GOT3 (cell line): ENCODE measurements around the gene PRB3.

Experiments
- DNase-seq: peaks from one replicate; lab custom pipeline; 2025; ENCODE audit warnings: mixed read lengths; lab: John Stamatoyannopoulos, UW

PRB3 gene

DNA sequence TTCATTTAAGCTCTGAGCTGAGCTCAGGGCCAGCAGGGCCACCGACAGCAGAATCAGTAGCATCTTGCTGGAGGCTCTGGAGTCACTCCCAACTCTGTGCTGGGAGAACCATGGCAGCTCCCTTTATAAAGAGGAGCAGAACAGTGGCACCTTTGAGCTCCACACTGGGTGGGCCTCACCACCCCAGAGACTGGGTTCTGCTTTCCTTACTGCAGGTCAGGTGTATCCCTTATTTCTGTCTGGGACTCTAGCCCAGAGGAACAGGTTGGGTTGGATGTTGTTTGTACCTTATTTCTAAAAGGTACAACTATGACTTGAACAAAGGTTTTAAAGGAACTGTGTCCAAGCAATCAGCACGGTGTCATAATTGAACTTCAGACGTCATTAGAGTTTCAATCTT is at the start of gene PRB3:
Gene PRB3, minus strand, starts transcription at position 101 of the 400 bp plus-strand sequence. Its CDS starts 38 bp downstream, at position 63.
- DNase-seq: no peak

DNA sequence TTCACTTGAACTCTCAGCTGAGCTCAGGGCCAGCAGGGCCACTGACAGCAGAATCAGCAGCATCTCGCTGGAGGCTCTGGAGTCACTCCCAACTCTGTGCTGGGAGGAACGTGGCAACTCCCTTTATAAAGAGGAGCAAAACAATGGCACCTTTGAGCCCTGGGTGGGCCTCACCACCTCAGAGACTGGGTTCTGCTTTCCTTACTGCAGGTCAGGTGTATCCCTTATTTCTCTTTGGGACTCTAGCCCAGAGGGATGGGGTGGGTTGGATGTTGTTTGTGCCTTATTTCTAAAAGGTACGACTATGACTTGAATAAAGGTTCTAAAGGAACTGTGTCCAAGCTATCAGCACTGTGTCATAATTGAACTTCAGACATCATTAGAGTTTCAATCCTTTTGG is 40.8 kb upstream of the PRB3 start, which contains the start of gene PRB4:
Gene PRB4, minus strand, starts transcription at position 101 of the 400 bp plus-strand sequence. Its CDS starts 38 bp downstream, at position 63.
- DNase-seq: no peak

DNA sequence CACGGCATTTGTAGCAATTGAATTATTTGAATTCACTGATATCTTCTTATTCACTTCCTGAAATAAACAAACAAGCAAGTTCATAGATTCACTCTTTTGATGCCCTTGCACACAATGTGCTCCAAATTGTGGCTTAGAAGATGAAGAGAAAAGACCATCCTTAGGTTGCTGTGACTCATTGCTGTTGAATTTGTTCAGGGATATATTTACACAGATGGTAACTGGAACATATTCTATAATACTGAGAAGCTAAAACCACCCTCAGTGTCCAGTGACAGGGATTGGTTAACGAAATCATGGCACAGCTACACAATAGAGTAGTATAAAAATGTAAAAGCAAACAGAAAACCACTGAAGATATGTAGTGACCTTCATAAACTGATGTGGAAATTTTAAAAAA is 37.6 kb upstream of the PRB3 start:
- DNase-seq: no peak

DNA sequence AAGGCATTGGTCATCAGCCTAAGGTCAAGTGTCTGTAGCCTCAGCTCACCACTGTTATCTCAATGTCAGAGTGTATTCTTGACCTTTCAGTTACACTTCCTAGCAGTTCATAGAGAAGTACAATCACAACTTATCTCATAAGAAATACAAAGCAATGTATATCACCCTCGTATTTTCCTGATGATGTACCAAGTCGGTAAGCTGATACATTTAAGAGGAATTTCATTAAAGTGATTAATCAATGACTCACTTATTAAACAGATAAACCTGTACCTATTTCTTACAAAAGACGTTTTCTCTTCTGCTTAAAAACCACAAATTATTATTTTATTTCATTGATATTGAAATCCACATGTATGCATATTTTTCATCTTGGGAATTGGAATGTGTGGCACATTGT is 3.9 kb upstream of the PRB3 start:
- DNase-seq: no peak

DNA sequence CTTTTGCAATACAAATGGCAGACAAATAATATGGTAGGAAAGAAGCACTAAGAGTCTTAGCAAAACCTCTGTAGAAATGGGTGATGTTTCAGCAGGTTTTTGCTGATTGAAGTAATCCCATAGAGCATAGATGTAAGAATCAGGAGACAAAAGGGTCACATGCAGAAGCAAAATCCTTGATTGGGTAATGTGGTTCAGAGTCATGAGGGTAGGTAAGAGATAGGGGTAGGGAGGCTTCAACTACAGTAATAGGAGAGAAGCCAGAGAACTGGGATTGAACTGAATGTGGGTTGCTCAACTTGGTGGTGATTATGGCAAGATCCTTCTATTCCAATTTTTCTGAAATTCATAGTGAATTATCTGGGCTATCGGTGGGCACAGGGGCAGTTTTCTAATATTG is 5.0 kb downstream of the PRB3 start:
- DNase-seq: no peak

DNA sequence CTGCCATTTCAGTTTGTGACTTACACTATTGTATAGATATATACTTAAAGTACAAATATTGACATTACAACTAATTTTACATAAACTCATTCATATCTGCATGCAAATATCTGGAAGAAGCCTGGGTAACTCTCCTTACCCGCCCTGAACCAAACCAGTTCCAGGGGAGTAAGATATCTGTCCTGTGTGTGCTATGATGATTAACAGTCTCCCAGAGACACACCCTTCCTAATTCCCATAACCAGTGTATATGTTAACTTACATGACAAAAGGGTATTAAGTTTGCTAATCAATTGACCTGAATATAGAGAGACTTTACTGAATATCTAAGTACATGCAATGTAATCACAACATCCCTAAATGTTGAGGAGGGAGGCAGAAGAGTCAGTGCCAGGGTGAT is 23.0 kb downstream of the PRB3 start:
- no peak for DNase-seq

DNA sequence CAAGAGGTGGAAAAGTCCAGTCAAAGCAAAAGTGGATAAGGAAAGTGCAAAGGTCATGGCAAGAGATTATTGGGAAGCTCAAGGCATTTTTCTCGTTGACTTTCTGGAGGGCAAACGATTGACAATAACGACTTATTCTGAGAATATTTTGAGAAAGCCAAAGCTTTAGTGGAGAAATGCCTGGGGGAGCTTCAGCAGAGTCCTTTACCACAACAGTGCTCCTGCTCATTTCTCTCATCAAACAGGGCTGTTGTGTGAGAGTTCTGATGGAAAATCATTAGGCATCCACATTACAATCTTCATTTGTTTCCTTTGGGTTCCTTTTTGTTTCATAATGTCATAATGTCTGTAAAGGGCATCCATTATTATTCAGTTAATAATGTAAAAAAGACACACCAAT is 26.9 kb downstream of the PRB3 start:
- DNase-seq: no peak

DNA sequence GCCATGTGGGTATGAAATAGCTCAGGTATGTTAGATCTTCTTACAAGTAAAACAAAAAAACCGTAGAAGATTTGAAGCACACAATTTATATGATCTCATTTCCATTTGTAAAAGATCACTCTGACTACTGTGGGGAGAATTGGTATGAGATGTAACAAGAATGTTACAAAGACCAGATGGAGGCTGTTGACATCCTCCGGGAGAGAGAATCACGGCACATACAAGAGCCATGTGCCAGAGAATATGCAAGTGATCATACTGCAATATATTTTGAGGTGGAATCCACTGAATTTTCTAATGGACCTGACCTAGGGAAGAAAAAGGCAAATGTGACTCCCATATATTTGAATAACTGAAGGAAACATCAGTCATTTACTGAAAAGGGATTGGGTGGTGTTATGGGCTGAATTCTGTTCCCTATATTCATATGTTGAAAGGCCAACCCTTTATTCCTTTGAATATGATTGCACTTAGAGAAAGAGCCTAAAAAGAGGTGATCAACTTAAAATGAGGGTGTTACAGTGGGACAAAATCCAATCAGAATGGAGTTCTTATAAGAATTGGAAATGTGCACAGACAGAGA is 29.1 kb downstream of the PRB3 start:
- no peak for DNase-seq

DNA sequence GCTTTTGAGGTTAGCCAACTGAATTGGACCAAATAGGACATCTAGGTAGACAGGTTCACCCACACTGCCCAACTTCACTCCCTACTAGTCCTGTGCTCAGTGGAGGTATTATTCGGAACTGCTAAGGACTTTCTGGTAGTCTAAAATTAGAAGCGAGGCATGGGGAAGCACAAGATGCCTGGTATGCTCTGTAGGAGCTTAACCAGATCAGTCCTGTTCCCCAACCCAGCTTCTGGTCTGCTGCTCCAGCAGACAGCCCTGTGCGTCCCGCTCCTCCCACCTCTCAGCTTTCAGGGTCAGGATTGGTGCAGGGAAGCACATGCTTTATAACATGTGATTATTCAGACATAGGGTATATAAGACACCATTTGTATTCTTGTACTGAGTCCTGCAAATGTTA is 31.2 kb downstream of the PRB3 start:
- no peak for DNase-seq

DNA sequence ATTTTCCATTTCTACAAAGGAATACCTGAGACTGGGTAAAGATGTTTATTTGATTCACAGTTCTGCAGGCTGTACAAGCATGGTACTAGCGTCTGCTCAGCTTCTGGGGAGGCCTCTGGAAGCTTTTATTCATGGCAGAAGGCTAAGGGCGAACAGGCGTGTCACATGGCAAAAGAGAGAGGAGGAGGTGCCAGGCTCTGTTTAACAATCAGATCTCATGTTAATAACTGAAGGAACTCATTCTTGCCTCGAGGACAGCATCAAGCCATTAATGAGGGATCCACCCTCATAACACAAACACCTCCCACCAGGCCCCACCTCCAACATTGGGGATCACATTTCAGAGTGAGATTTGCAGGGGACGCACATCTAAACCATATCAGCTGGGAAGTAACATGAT is 36.0 kb downstream of the PRB3 start:
- no peak for DNase-seq

DNA sequence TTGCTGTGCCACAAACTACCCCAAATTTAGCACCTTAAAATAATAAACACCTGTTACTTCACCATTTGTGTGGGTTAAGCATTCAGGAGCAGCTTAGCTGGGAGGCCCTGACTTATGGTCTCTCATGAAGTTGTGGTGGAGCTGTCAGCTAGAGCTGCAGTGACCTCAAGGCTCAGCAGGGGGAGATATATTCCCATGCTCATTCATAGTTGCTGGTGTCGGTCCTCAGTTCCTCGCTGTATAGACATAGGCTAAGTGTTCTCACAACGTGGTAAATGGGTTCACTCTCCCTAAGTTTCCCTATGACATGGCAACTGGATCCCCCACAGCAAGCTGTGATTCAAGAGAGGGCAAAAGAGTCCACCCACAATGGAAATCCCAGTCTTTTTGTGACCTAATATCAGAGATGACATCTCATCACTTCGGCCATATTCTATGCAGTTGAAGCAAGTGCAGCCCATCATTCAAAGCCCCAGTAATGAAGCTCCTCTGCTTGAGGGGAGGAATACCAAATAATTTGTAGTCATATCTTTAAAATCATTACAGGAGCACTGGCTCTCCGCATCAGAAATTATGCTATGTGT is 41.1 kb downstream of the PRB3 start:
- no peak for DNase-seq

DNA sequence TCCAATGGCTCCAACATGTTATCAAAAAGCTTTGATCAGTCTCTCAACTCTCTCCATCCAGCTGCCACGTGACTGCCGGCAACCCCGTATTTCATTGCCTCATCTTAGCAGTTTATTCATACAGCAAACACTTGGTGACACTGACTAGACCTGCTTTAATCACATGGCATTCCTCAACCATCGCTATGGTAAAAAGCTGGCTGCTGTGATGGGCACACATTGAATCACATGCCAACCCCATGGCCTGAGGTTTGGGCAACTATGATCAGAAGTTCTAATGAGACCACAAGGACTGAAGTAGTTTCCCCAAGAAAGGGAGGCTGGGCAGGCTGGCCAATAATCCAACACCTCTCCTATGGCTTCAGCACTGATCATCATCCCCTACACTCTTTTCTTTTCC is 42.1 kb downstream of the PRB3 start:
- DNase-seq: no peak
